ENCODE results near the gene TOLLIP.

DNA sequence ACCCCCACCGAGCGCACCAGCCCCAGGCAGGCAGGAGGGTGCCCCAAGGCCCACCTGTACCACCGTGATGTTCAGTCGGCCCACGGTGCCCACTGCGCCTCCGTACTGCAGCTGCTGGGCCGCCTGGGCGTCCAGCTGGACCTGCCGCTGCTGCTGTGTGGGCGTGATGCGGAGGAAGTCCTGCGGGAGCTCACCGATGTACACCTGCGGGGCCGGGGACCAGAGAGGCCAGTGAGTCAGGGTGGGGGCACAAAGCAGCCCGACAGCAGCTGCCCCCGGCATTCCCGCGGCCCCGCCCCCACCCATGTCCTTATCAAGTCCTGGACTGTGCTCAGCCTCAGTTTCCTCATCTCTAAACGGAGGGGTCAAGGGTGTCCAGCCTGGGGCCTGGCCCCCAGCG, 13.8 kb downstream of the TOLLIP start:
- TF ChIP-seq POLR2AphosphoS5 (IDR thresholded peaks at IDR 0.05; ENCODE audit: borderline replicate concordance, low read depth, low read length) (no peak), EZH2 (IDR thresholded peaks at IDR 0.05) (no peak)
